Panc1 (cell line): Measurements from ENCODE around the gene PRDX2. TPM values are rescaled to one million over a fixed set of nuclear protein-coding genes. Genes with fewer than 3 reads are reported as not detected.

ENCODE experiments used
- ATAC-seq: fragments of 200-7000 bp; cut with Tn5 transposase; 2 replicates; pipeline ENCODE4 v1.9.1; 2020; ENCODE audit warnings: mild to moderate bottlenecking, moderate library complexity
- BruUV-seq: library from RNA; stranded (reverse); fragments of 400-500 nt; replicated peaks from 2 replicates; lab custom pipeline; 2021; lab: Mats Ljungman, UMichigan
- CTCF ChIA-PET: fragments of 300-600 bp; sonication (Branson Sonifier 250); formaldehyde crosslinking; loops from one replicate; lab custom pipeline; 2022; ENCODE audit warnings: antibody characterized with exemption; lab: Charles Lee
- POLR2A ChIA-PET: fragments of 300-600 bp; sonication (Branson Sonifier 250); formaldehyde crosslinking; loops from one replicate; lab custom pipeline; 2022; ENCODE audit warnings: antibody characterized with exemption; lab: Charles Lee
- DNase-seq: peaks from one replicate; pipeline ENCODE4 v3.0.0-alpha.2; 2010; ENCODE audit warnings: low read depth, low spot score
- H3K27ac ChIP-seq: 2 replicates; pipeline ENCODE4 v1.5.1; 2011; ENCODE audit warnings: mild to moderate bottlenecking, low read length, inconsistent platforms
- H3K27me3 ChIP-seq: fragments of 200-500 bp; sonication (Bioruptor generic); 2 replicates; pipeline ENCODE4 v1.6.0; 2014; ENCODE audit warnings: low read length, inconsistent platforms; ENCODE audit not compliant: control insufficient read depth, insufficient read depth
- H3K36me3 ChIP-seq: fragments of 200-500 bp; sonication (Bioruptor generic); 2 replicates; pipeline ENCODE4 v1.5.1; 2014; ENCODE audit warnings: inconsistent platforms, mild to moderate bottlenecking, low read length, moderate library complexity; ENCODE audit not compliant: control insufficient read depth, insufficient read depth
- H3K4me1 ChIP-seq: 2 replicates; pipeline ENCODE4 v1.5.1; 2011; ENCODE audit warnings: inconsistent platforms, mild to moderate bottlenecking, low read length, moderate library complexity; ENCODE audit not compliant: control insufficient read depth, insufficient read depth
- H3K4me3 ChIP-seq, 2 experiments: 2 replicates each; pipeline ENCODE4 v1.5.1; 2011 to 2012; ENCODE audit warnings: low read depth in 2 of 2, low read length in 2 of 2, mild to moderate bottlenecking in 2 of 2, inconsistent platforms in 1 of 2, moderate library complexity in 1 of 2
- H3K9me3 ChIP-seq: fragments of 200-500 bp; sonication (Bioruptor generic); 2 replicates; pipeline ENCODE4 v1.5.1; 2014; ENCODE audit warnings: low read depth, mild to moderate bottlenecking, inconsistent platforms, low read length, moderate library complexity; ENCODE audit not compliant: control insufficient read depth, insufficient read depth
- CTCF ChIP-seq: fragments of 450-650 bp; IDR thresholded peaks from 2 replicates; pipeline ENCODE4 v1.5.1; 2017; ENCODE audit warnings: mild to moderate bottlenecking
- POLR2AphosphoS5 ChIP-seq: IDR thresholded peaks from 2 replicates; pipeline ENCODE4 v1.6.1; 2012; ENCODE audit warnings: mild to moderate bottlenecking, low read depth, low read length, moderate library complexity
- REST ChIP-seq, 2 experiments: IDR thresholded peaks; 2 replicates each; pipeline ENCODE4 v1.6.1; 2011 to 2012; ENCODE audit warnings: low read depth in 2 of 2, control low read depth in 1 of 2, low read length in 1 of 2, mild to moderate bottlenecking in 1 of 2, moderate library complexity in 1 of 2; ENCODE audit not compliant: insufficient read depth in 1 of 2
- SIN3A ChIP-seq: IDR thresholded peaks from 2 replicates; pipeline ENCODE4 v1.6.1; 2012; ENCODE audit warnings: low read depth, mild to moderate bottlenecking, low read length, moderate library complexity, borderline replicate concordance; ENCODE audit not compliant: insufficient read depth
- TCF7L2 ChIP-seq: IDR thresholded peaks from 2 replicates; pipeline ENCODE4 v1.6.1; 2011; ENCODE audit warnings: mild to moderate bottlenecking, low read depth, low read length, inconsistent platforms
- in situ Hi-C: cut with HindIII; loops from 2 replicates; pipeline ENCODE4 v1.10.0; 2016; ENCODE audit warnings: low sequenced_read_pairs, low pct_unique_long_range_greater_than_20kb
- intact Hi-C: fragments of 100-400 bp; cut with micrococcal nuclease; formaldehyde crosslinking; loops from one replicate; pipeline ENCODE4 v1.10.0; 2022; ENCODE audit not compliant: unreplicated experiment
- total RNA-seq: library from RNA; stranded (reverse); gene quantifications from one replicate; pipeline ENCODE4 v1.2.1, GENCODE V29; 2021; ENCODE audit not compliant: unreplicated experiment

Gene PRDX2
- total RNA-seq, 1 experiment from 2014 or later, result 61.0 TPM

- BruUV-seq, result no TSS peak
- POLR2A ChIA-PET, result no interaction called here
Observed at GRCh38 chr19:12833418-12833737, 31.8 kb upstream of the PRDX2 start.

GRCh38 chr19:12828494-12828893, 26.9 kb upstream of the PRDX2 start:
- Histone ChIP-seq H3K4me1 (no peaks in the 10 kb centered on the region; the same call in 1 of the 2 replicates), H3K9me3 (no peaks in the 10 kb centered on the region), H3K4me3 (no peak overlapping the region), H3K27ac (no peak overlapping the region), H3K27me3 (no peaks in the 10 kb centered on the region; the same call in 1 of the 2 replicates), H3K36me3 (no peaks in the 10 kb centered on the region)
- no peak for ATAC-seq
- CTCF ChIA-PET, result interaction anchor here (0.7 kb wide), 1 partner anchor 74 kb away, joined by 3 read pairs; no protein-coding TSS in a partner anchor
- no peak for DNase-seq
- intact Hi-C loops, result no loop called here
- TF ChIP-seq SIN3A, result no peak
- in situ Hi-C loops, result no loop called here
- POLR2A ChIA-PET, result interaction anchor here (0.6 kb wide), 1 partner anchor 56 kb away, joined by 3 read pairs; no protein-coding TSS in a partner anchor
- no TSS peak for BruUV-seq

More at GRCh38 chr19:12833418-12833737, 31.8 kb upstream of the PRDX2 start:
- H3K36me3 ChIP-seq, result no peaks in the 10 kb centered on the region
- H3K27ac ChIP-seq, result no peak overlapping the region
- DNase-seq (no peak), ATAC-seq (no peak)
- H3K27me3 ChIP-seq, result no peaks in the 10 kb centered on the region; the same call in 1 of the 2 replicates
- in situ Hi-C loops, result no loop called here
- TF ChIP-seq REST (IDR thresholded peaks at IDR 0.05; ENCODE audit: insufficient read depth in 1 of 2, low read depth in 2 of 2, low read length in 1 of 2) (no peak), TCF7L2 (no peak), CTCF (no peak), SIN3A (no peak), POLR2AphosphoS5 (no peak)
- H3K4me3 ChIP-seq, result peak overlapping the region; percentile 17 to 45
- peaks cover 4% of the 10 kb centered on the region for H3K4me1 ChIP-seq
- intact Hi-C loops, result no loop called here
- no peaks in the 10 kb centered on the region for H3K9me3 ChIP-seq
- CTCF ChIA-PET, result no interaction called here
